IPS-15b (cell line): ENCODE measurements around the gene PSAPL1.

Experiments used
- H3K27me3 ChIP-seq: one replicate; pipeline ENCODE4 v1.6.1; 2013; ENCODE audit warnings: low read length; ENCODE audit not compliant: control insufficient read depth, insufficient read depth
- H3K36me3 ChIP-seq: one replicate; pipeline ENCODE4 v1.6.1; 2013; ENCODE audit warnings: low read length; ENCODE audit not compliant: control insufficient read depth, insufficient read depth
- H3K4me1 ChIP-seq: one replicate; pipeline ENCODE4 v1.6.1; 2013; ENCODE audit warnings: mild to moderate bottlenecking, low read length; ENCODE audit not compliant: control insufficient read depth, insufficient read depth
- H3K4me3 ChIP-seq: one replicate; pipeline ENCODE4 v1.5.1; 2013; ENCODE audit warnings: low read depth, low read length
- H3K9ac ChIP-seq: one replicate; pipeline ENCODE4 v1.6.1; 2013; ENCODE audit warnings: low read depth, mild to moderate bottlenecking, low read length
- H3K9me3 ChIP-seq: one replicate; pipeline ENCODE4 v1.6.1; 2013; ENCODE audit warnings: mild to moderate bottlenecking, low read length; ENCODE audit not compliant: control insufficient read depth, insufficient read depth

PSAPL1 gene

DNA sequence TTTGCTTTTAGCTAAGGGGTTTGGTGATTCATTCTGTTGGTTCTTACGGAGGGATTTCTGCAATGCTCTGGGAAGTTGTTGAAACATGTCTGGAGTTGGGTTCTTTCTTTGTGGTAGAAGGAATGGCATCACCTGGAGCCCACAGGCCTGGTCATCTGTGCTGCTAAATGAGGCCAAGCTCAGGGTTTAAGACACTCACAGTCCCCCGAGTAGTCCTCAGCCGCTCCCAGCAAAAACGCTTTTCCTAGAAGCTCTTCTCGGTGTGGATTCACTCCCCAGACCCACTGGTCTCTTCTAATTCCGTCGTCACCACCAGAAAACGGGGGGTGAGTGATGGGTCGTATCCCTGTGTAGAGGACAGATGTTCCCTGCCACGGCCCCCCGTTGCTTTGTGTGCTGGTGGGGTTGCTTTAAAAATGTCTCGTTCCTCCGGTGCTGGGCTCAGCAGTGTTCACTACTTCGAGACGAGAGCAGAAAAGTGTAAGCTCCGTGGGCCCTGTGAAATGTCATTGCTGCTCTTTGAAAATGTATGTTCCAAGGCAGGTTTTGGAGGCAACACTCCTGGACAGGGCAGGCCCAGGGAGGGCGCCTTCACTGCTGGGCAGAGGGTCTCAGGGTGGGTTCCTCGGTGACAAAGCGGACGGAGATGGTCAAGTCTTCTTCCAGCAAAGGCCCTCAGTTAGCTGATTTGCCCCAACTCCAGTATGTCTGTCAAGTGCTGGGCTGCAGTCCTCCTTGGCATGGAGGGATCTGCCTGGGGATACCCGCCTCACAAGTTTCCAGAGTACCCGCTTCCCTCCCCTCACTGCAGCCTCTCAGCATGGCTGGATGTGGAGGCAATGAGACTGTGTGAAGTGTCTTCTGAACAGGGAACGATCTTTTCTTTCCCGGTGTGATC lies 37.3 kb downstream of the PSAPL1 start:
- no peak overlapping the region for H3K4me3 ChIP-seq
- H3K36me3 ChIP-seq = no peaks in the 10 kb centered on the region
- H3K4me1 ChIP-seq = no peaks in the 10 kb centered on the region
- H3K27me3 ChIP-seq = no peaks in the 10 kb centered on the region
- H3K9ac ChIP-seq = no peak overlapping the region
- no peaks in the 10 kb centered on the region for H3K9me3 ChIP-seq

GRCh38 chr4:7396186-7396910 lies 38.4 kb downstream of the PSAPL1 start:
- no peak overlapping the region for H3K4me3 ChIP-seq
- no peaks in the 10 kb centered on the region for H3K27me3 ChIP-seq
- H3K36me3 ChIP-seq = no peaks in the 10 kb centered on the region
- H3K9ac ChIP-seq = no peak overlapping the region
- H3K9me3 ChIP-seq = no peaks in the 10 kb centered on the region
- no peaks in the 10 kb centered on the region for H3K4me1 ChIP-seq

GRCh38 chr4:7395645-7396044 lies 39.1 kb downstream of the PSAPL1 start:
- Histone ChIP-seq H3K9me3 (no peaks in the 10 kb centered on the region), H3K9ac (no peak overlapping the region), H3K4me1 (no peaks in the 10 kb centered on the region), H3K4me3 (no peak overlapping the region), H3K36me3 (no peaks in the 10 kb centered on the region), H3K27me3 (no peaks in the 10 kb centered on the region)

DNA sequence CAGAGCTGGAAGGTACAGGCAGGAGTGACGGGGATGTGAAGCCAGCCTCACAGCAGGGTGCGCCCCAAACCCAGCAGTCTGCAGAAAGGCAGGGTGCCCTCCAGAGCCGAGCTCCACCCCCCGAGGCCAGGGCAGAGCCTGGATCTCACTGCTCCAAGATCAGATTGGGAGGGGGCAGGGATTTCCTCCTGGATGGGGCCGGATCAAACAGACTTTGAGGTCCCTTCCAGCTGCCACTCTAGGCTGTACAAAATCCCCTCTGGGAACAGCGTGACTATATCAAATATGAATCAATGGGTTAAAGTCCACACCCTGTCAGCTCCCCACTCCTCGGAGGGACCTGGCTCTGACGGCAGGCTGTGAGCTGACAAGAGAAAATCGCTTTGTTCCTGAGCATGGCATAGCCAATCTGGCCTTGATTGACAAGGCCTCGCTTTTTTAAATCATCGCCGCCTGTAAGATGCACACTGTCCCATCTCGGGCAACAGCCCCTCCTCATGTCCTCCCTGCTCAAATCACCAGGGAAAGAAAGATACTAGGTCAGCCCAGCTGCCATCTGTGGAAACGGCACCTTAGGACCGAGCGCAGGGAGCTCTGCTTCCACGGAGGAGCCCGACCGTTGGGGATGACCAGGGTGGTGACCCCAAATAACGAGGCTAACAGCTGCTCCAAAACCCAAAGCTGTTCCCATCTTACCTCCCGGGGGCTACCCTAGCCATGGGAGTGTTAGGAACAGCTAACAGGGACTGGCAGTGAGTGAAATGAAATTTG lies 39.9 kb downstream of the PSAPL1 start:
- Histone ChIP-seq H3K9me3 (no peaks in the 10 kb centered on the region), H3K9ac (no peak overlapping the region), H3K27me3 (no peaks in the 10 kb centered on the region), H3K4me3 (no peak overlapping the region), H3K36me3 (no peaks in the 10 kb centered on the region), H3K4me1 (no peaks in the 10 kb centered on the region)

DNA sequence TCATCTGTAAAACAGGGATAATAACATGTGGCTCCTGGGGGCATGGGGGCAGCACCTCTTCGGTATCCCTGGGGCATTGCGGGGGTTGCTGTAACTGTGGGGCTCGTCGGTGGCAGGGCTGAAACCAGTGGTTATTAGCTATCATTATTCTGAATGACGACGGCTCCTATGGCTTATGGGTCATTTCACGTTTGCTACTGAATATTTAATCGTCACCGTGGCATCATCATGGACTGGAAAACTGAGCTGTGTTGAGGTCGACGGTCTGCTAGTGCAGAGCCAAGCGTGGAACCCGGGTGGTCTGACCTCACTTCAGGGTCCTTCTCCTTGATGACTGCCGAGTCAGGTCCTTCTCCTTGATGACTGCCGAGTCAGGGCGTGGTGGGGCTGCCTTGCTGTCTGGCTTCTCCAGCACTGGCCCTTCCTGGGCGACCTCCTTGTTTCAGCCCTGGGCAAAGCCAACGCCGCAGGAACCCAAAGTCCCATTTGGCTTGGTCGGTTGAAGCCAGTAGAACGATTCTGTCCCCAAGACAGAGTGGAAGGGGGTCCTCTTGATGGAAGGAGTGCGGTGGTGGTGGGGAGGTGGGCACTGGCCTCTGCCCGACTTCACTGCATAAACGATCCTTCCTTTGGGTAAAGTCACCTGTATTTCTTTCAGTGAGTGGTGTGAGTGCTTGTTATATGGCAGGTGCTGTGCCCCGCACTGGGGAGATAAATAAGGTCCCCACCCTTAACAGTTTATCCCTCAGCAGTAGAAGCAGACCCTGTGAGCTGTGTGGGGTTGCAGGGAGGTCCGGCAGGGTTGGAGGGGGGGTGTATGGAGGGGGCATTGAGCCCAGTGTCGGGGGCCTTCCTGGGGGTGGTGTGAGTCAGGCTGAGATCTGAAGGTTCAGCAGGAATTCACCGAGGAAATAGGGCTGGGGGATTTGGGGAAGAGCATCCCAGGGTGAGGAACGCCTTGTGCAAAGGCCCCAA lies 40.8 kb downstream of the PSAPL1 start:
- H3K9me3 ChIP-seq = no peaks in the 10 kb centered on the region
- no peak overlapping the region for H3K4me3 ChIP-seq
- H3K4me1 ChIP-seq = no peaks in the 10 kb centered on the region
- no peaks in the 10 kb centered on the region for H3K36me3 ChIP-seq
- no peaks in the 10 kb centered on the region for H3K27me3 ChIP-seq
- no peak overlapping the region for H3K9ac ChIP-seq

GRCh38 chr4:7392438-7393421 lies 42.0 kb downstream of the PSAPL1 start:
- Histone ChIP-seq H3K36me3 (no peaks in the 10 kb centered on the region), H3K4me1 (no peaks in the 10 kb centered on the region), H3K27me3 (no peaks in the 10 kb centered on the region)

DNA sequence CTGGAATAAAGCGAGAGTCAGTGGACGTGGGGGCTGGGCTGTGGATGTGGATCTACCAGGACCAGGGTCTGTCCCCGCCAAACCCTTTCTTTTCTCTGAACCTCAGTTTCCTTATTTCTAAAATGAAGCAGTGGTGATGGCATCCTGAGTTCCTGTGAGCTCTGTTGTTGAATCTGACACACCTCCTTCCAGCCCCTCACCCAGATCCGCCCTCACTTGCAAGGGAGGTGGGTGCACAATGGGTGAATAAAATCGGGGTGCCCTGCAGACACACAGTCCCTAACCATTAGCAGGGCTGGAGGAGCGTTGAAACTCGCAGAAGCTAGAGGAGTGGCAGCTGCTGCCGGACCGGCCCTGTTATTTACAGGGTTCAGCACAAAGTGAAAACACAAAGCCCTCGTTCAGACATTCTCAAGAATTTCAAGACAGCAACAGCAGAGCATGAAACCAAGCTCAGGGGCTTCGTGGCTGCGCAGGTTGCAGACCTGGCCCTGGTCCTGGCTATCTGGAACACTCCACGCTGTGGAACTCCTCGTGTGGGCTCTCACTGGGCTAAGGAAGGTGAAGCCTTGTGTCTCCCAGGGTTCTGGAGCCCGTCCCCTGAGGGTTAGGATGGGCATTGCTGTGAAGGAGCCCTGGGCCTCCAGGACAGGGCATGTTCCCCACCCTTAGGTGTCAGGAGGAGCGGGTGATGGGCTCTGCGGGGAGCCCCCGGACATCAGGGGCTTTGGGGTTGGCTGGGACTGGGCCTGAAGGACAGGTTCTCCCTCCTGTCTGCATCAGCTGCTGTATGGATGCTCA lies 42.9 kb downstream of the PSAPL1 start:
- no peak overlapping the region for H3K9ac ChIP-seq
- H3K9me3 ChIP-seq = no peaks in the 10 kb centered on the region
- H3K4me1 ChIP-seq = no peaks in the 10 kb centered on the region
- no peak overlapping the region for H3K4me3 ChIP-seq
- H3K36me3 ChIP-seq = no peaks in the 10 kb centered on the region
- no peaks in the 10 kb centered on the region for H3K27me3 ChIP-seq

More at GRCh38 chr4:7392438-7393421, 42.0 kb downstream of the PSAPL1 start:
- Histone ChIP-seq H3K9me3 (no peaks in the 10 kb centered on the region), H3K9ac (no peak overlapping the region), H3K4me3 (no peak overlapping the region)

- no peaks in the 10 kb centered on the region for H3K9me3 ChIP-seq
- no peaks in the 10 kb centered on the region for H3K4me1 ChIP-seq
- H3K36me3 ChIP-seq = no peaks in the 10 kb centered on the region
- no peak overlapping the region for H3K4me3 ChIP-seq
- no peaks in the 10 kb centered on the region for H3K27me3 ChIP-seq
- no peak overlapping the region for H3K9ac ChIP-seq
These were observed 43.7 kb downstream of the PSAPL1 start for GRCh38 chr4:7390906-7391636.

DNA sequence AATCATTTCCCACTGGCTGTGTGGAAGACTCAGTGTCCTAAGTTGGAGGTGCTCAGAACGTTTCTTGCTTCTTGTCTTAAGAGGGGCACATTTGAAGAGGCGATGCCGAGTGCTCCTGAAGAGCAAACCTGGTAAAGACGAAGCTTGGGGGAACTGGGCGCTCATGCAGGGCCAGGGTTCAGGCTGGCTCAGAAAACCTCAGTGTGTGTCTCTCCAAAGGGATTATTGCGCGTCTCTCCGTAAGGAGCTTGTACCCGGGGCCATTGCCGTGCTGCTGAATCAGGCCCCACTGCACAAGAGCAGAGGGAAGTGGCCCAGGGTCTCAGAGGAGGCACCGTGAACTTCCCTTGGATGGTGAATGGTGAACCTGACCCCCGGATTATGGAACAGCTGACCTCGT lies 44.4 kb downstream of the PSAPL1 start:
- no peaks in the 10 kb centered on the region for H3K4me1 ChIP-seq
- no peak overlapping the region for H3K4me3 ChIP-seq
- H3K9me3 ChIP-seq = no peaks in the 10 kb centered on the region
- H3K36me3 ChIP-seq = no peaks in the 10 kb centered on the region
- H3K27me3 ChIP-seq = no peaks in the 10 kb centered on the region
- no peak overlapping the region for H3K9ac ChIP-seq
